Kasumi-1 (cell line): ENCODE measurements around the gene GAB1.

Experiments
- DNase-seq, 2 experiments: peaks; one replicate each; lab custom pipeline; 2025; lab: John Stamatoyannopoulos, UW

Gene GAB1

GRCh38 chr4:143389579-143390195, 53.0 kb downstream of the GAB1 start:
- no peak for DNase-seq

DNA sequence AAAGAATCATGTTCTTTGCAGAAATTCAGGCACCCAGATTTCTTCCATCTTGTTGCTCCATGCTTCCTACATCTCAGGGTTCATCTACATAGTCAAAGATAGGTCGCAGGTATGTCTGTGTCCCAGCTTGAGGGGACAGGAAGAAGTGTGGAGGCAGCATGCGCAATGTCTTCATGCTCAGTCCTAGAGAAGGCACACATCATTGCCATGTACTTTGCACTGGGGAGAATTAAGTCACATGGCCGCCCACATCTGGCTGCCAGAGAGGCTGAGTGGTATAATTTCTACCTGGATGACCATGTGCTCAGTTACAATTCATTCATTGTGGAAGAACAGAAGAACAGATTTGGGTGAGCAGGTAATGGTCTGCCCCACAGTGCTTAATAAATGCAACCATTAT, 54.1 kb downstream of the GAB1 start:
- DNase-seq = no peak

DNA sequence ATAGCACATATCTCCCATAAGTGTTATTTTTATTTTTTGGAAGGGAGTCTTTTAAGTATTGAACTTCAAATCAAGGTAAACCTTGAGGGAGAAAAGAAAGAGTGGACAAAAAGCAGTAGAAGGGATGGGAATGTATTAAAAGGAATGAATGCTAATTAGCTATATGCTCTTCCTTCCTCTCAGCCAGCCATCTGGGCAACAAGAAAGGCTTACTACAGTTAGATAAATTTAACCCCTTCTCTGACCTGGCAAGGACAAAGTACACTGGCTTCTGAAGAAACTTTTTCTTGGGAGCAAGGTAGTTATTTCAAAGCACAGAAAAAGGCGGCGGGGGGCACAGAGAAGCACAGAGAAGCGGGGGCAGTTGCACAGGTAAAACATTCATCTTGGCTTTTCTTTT, 54.6 kb downstream of the GAB1 start:
- DNase-seq = peak in 1 of 2 experiments; percentile 20

DNA sequence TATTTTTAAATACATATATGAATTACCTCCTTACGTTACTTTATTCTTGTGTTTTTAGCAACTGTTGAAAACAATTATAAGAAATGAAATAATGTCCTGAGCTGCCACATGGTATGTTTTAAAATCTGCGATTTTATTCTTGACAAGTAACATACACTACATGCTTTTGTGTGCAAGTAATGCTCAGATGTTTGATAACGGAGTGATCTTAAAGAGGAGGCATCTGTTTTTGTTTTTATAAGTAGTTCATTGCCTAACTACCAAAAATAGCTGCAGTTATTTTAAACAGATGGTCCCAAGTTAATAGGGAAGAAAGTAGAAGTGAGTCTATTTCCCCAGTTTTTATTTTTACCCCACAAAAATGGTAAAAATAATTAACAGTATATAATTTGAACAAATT, 55.2 kb downstream of the GAB1 start:
- no peak for DNase-seq

DNA sequence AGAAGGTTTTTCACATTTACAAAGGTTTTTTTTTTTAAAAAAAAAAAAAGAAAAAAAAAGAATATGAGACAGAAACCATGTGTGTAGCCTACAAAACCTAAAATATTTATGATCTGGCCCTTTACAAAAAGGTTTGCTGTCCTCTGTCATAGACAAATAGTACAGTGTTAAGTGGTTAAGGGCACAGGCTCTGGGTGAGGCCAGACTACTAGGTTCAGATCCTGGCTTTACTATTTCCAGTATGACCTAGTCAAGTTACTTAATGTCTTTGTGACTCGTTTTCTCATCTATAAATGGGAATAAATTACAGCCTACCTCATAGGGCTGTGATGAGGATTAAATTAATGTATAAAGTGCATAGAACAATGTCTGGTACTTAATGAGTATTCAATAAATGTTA, 56.5 kb downstream of the GAB1 start:
- no peak for DNase-seq

DNA sequence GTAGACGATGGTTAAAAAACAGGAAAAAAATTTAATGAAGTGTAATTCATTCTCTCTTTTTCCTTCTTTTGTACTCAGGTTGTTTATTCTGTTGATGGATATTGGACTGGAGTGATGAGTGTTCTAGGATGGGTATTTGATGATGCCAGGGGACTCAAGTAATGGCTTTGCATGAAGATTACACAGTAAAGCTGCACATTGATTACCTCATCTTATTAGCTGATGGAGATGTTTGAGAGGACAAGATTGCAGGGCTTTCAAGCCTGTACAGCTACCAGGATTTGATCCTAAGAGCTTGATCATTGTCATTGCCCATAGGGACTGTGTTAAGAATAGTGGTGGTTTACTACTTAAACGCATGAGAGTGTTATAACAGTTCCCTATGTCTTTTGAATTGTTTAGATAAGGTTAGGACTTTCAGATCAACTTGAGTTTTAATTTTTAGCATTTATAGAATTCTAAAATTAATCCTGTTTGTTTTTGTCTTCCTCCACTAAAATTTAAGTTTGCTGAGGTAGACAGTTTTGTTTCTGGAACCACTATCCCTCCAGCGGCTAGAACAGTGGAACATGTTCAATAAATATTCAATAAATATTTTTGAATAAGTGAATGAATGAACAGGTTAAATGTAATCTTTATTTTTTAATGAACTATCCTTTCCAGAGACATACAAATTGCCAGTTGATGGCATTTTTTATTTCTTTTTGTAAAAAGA, 58.2 kb downstream of the GAB1 start:
- DNase-seq = no peak

GRCh38 chr4:143396695-143397094, 60.0 kb downstream of the GAB1 start:
- no peak for DNase-seq

GRCh38 chr4:143397335-143397734, 60.7 kb downstream of the GAB1 start:
- no peak for DNase-seq

DNA sequence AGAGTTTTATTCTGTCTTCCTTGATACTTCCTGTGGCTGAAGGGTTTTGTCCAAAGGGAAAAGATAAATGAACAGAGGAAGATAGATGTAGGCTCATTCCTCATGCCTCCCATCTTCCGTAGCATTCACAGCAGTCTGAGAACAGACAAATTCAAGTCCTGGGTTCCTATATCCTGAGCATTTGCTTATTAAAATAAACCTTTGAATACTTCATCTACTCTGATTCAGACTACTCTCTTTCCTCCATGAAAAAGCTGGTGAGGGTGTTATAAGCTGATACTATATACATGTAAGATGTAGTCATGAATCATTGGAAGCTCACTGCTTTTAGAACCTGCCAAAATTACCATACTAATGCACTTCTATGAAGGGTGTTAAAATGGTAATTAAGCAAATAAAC, 61.2 kb downstream of the GAB1 start:
- DNase-seq = no peak

DNA sequence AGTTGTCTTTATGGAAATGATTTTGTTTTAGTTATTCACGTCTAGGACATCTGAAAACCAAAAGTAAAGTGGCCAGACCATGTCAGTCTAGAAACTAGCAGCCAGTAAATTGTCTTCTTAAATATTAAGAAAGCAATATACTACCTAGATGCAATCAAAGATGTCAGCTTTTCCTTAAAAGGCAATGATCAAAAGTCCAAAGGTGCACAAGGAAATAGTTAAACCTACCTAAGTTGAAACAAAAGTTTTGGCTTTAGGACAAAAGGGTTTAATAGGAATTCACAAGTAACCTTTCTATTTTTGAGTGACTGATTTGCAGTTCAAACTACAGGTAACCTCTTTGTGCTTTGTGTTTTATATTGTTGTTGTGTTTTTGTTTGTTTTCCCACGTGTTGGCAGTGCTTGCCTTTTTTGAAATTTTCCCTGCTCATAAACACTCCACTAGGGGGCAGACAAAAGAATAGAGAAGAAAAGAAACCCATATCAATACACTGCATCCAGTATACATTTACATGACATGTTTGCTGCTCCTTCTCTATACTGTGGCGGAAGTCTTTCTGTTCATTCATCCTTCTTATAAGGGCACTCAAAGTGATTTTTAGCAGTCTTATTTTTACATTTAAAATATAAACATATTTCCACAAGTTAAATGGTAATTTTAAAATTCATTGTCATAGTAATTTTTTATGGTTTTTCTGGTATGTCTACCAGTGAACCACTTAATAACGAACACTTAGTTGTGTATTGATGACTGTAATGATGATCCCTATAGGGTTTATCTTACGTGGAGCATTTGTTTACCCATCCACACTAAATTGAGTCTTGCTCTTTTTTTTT, 62.7 kb downstream of the GAB1 start:
- DNase-seq = peak; percentile 32 to 73

- DNase-seq = no peak
These were observed 63.4 kb downstream of the GAB1 start for GRCh38 chr4:143400082-143400481.

DNA sequence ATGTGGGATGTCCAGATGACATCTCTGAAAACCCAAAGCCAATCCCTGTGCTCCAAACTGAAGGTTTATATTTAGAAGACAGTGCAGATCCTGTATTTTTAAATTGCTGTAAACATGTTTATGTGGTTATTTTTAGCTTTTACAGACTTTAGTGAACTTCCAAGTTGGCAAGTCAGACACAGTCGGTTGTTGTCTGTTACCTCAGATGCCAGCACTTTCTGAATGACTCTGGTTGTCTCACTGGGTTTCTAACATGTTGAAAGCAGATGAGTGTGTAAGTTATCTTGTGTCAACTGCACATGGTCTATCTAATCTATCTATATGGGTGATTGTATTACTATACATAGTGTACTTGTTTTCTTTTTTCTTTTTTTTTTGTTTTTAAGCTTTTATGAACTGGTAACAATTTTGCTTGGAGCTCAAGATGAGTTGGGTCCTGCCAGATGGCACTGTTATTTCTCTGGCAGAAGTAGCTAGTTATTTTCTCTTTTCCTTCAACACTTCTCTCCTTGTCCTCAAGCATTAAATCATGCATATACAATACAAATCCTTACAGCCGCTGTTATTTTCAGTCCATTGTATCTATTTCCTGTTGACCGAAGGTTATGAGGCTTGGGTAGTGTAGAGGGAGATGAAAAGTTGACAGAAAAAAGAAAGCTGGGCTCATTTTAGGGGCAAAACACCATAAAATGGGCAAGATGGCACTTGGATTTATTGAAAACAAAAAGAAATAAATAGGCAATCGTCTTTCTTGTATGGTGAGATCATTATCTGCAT, 66.3 kb downstream of the GAB1 start:
- no peak for DNase-seq

DNA sequence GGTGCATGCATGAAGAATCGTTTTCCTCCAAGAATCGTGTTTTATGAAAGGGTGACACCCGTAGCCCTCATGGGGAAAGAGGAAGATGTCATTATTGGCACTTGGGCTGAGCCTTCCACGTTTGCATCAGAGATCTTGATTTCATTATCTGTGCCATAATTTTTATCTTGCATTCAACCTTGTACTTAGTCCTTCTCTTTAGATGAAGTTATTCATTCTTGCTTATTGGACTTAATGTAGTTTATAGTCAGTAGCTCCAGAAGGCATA, 66.8 kb downstream of the GAB1 start:
- DNase-seq = no peak

- no peak for DNase-seq
These were observed 67.9 kb downstream of the GAB1 start for GRCh38 chr4:143404555-143404954.

DNA sequence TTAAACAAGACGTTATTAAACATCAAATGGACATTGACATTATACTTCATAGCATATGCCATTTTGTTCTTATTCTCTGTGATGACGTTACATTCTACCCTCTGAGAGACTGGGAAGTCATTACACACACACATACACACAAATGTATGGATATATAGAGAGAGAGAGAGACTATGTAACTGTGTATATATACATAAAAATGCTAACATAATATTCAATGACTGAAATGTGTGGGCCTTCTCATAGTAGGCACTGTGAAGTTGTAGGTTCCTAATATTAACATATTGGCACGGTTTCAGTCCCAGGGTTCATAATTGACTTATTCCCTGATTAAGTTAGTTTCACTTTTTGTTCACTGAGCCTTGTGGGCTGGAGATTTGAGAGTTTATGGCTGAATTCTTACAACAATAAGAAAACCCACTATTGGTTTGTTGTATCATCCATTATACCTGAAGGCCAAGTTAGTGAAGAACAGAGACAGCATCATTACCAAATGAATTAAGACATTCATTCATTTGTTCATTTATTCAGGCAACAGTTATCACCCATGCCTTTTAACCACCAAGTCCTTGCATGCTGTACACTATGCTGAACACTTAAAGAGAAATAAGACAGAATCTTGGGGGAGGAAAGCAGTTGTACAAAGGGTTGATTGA, 68.5 kb downstream of the GAB1 start:
- DNase-seq = no peak

DNA sequence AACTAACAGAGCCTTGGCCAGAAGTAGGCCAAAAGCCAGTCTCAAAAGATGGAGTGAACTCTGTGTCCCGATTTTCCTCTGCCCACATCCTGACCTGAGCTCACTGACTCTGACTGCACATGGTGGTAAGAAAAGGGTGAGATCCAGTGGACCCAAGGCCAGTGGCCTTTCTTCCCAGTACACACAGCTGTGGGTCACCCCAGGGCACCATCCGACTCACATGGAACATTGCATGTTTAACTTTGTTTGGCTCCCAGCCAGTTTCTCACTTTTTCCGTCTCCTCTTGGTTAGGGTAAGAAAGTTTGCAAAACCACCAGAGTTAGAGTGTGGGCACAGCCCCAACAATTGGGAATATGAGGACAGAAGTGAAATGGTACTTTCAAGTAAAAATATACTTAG, 69.8 kb downstream of the GAB1 start:
- no peak for DNase-seq

DNA sequence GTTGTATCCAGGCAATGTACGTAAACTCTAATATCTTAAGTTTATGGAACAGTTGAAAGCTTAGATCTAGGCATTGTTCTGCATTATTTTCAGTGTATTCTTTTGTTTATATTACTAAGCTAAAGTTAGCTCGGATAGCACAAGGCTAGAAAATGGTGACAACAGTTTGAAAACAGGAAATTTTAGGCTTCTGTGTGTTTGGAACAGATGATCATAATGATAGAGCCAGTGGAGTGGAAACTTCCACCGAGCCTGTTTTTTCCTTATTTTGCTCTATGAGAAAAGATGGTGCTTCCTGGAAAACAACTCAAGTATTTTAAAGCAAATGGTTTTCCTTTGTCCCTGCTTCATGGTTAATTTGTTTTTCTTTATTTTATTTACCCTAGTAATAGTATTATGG, 70.8 kb downstream of the GAB1 start:
- no peak for DNase-seq

GRCh38 chr4:143407888-143408287, 71.2 kb downstream of the GAB1 start:
- DNase-seq = no peak

- DNase-seq = no peak
These were observed 73.3 kb downstream of the GAB1 start for GRCh38 chr4:143410015-143410414.

DNA sequence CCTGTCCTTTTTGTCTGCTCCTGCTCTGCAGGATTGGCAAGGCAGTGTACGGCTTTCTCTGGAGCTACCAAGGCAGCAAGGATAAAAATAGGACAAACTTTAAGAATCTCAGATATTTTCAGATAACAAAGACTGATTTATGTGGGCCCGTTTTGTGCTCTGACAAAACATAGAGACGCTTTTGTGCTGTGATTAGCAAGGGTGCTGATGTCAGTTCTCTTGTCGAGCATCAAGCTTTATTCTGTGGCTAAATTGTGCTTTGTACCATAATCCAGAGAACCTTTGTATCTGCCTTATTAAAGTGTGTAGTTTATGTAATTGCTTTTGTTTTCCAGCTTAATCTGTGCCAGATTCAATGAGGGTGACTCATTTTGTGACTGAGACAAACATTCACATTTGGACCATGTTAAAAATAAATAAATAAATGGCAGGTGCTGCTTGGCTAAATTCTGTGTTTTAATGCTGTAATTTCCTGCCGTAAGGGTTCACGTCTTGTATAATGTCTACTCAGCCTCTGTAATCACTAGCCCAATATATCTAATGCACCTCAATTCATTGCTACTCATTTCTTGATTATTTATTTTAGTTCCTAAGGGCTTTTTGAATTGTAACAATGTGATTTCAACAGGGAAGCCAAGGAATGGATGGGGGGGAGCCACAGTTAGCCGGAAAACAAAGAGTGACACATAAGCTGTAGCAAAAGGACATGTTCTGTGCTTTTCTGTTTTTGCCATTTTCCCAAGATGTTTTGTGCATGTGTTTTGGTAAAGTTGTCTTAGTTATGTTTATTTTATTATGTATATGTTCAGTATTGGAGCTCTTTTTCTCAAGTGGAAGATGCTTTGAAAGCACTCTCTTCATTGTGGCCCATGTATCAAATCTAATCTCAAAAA, 75.1 kb downstream of the GAB1 start:
- no peak for DNase-seq

DNA sequence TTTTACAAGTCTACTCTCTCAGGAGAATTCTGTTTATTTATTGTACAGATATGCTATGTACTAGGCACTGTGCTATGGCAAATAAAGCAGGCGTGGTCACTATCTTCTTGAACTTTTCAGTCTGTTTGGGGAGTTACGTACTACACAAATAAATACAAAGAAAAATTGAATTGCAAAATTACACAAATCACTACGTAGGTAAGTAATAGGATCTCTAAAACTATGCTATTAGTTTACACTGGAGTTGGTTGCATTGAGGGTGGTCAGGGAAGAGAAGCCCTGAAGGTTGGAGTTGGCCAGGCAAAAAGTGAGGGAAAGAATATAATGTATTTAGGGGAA, 75.7 kb downstream of the GAB1 start:
- DNase-seq = no peak
